HG02973 (cell line): ENCODE measurements around the gene RAVER2.

ENCODE experiments used
- ATAC-seq: cut with Tn5 transposase; IDR thresholded peaks from one replicate; pipeline ENCODE4 v1.9.1; 2021; ENCODE audit warnings: moderate library complexity; ENCODE audit not compliant: unreplicated experiment

The RAVER2 gene

GRCh38 chr1:64872067-64872466 lies 127.2 kb downstream of the RAVER2 start:
- no peak for ATAC-seq

- ATAC-seq, result no peak
These were observed 128.7 kb downstream of the RAVER2 start for GRCh38 chr1:64873576-64873975.

GRCh38 chr1:64874666-64875065 lies 129.8 kb downstream of the RAVER2 start:
- ATAC-seq, result no peak

- ATAC-seq, result no peak
These were observed 130.2 kb downstream of the RAVER2 start for GRCh38 chr1:64875101-64875500.

GRCh38 chr1:64875606-64876005 lies 130.7 kb downstream of the RAVER2 start:
- no peak for ATAC-seq

- ATAC-seq, result no peak
These were observed 132.3 kb downstream of the RAVER2 start for GRCh38 chr1:64877151-64877550.

GRCh38 chr1:64877598-64877997 lies 132.7 kb downstream of the RAVER2 start:
- ATAC-seq, result no peak

- no peak for ATAC-seq
These were observed 133.2 kb downstream of the RAVER2 start for GRCh38 chr1:64878090-64878489.

GRCh38 chr1:64878931-64879611 lies 134.2 kb downstream of the RAVER2 start:
- ATAC-seq, result no peak

- no peak for ATAC-seq
These were observed 135.6 kb downstream of the RAVER2 start for GRCh38 chr1:64880449-64880848.

- ATAC-seq, result no peak
These were observed 136.4 kb downstream of the RAVER2 start for GRCh38 chr1:64881281-64881680.
